Type B pancreatic cell (in vitro differentiated cells): ENCODE measurements around the gene GPRC5B. TPM values are rescaled to one million over a fixed set of nuclear protein-coding genes. Genes with fewer than 3 reads are reported as not detected.

Source experiments
- DNase-seq: peaks from one replicate; pipeline ENCODE4 v3.0.0; 2021; ENCODE audit warnings: mixed read lengths; ENCODE audit not compliant: unreplicated experiment; ENCODE audit errors: extremely low spot score
- H3K27ac Mint-ChIP-seq: 2 replicates; pipeline ENCODE4 v1.8.0; 2021; ENCODE audit warnings: mild to moderate bottlenecking, mixed read lengths
- H3K27me3 Mint-ChIP-seq: 2 replicates; pipeline ENCODE4 v1.8.0; 2021; ENCODE audit warnings: mixed read lengths
- H3K36me3 Mint-ChIP-seq: 2 replicates; pipeline ENCODE4 v1.8.0; 2021; ENCODE audit warnings: mixed read lengths
- H3K4me1 Mint-ChIP-seq: one replicate; pipeline ENCODE4 v1.8.0; 2021; ENCODE audit warnings: mixed read lengths; ENCODE audit not compliant: unreplicated experiment
- H3K4me3 Mint-ChIP-seq: 2 replicates; pipeline ENCODE4 v1.8.0; 2021; ENCODE audit warnings: mild to moderate bottlenecking, mixed read lengths
- H3K9me3 Mint-ChIP-seq: 2 replicates; pipeline ENCODE4 v1.8.0; 2021; ENCODE audit warnings: mixed read lengths
- CTCF ChIP-seq: fragments of 200-600 bp; sonication (generic); conservative IDR thresholded peaks from 2 replicates; pipeline ENCODE4 v1.5.0; 2021; ENCODE audit warnings: antibody characterized with exemption, mild to moderate bottlenecking
- total RNA-seq: library from RNA; stranded (reverse); gene quantifications from 2 replicates; pipeline ENCODE4 v1.2.1, GENCODE V29; 2021; ENCODE audit warnings: low replicate concordance

The GPRC5B gene
- total RNA-seq, 1 donor from 2014 or later: 53.8 TPM

- Mint-ChIP-seq H3K27me3 (peaks cover 14% of the 10 kb centered on the region), H3K27ac (peak overlapping the region; percentile 50), H3K4me1 (peaks cover 6% of the 10 kb centered on the region), H3K36me3 (no peaks in the 10 kb centered on the region), H3K9me3 (no peaks in the 10 kb centered on the region), H3K4me3 (no peak overlapping the region)
- TF ChIP-seq CTCF: peak; percentile 99
- DNase-seq: peak; percentile 79
These were observed 22.7 kb upstream of the GPRC5B start for GRCh38 chr16:19907161-19907992.

DNA sequence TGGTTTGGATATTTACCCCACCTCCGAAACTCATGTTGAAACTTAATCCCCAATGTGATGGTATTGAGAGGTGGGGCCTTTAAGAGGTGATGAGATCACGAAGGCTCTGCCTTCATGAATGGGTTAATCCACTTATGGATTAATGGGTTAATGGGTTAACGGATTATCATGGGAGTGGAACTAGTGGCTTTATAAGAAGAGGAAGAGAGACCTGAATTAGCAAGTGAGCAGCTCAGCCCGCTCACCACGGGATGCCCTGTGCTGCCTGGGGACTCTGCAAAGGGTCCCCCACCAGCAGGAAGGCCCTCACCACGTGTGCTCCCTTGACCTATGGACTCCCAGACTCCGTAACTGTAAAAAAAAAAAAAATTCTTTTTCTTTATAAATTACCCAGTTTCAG, 16.5 kb upstream of the GPRC5B start:
- no peaks in the 10 kb centered on the region for H3K9me3 Mint-ChIP-seq
- H3K4me3 Mint-ChIP-seq: no peak overlapping the region
- H3K4me1 Mint-ChIP-seq: peaks cover 6% of the 10 kb centered on the region
- no peak for DNase-seq
- TF ChIP-seq CTCF: no peak
- H3K36me3 Mint-ChIP-seq: no peaks in the 10 kb centered on the region
- no peak overlapping the region for H3K27ac Mint-ChIP-seq
- peaks cover 10% of the 10 kb centered on the region for H3K27me3 Mint-ChIP-seq

DNA sequence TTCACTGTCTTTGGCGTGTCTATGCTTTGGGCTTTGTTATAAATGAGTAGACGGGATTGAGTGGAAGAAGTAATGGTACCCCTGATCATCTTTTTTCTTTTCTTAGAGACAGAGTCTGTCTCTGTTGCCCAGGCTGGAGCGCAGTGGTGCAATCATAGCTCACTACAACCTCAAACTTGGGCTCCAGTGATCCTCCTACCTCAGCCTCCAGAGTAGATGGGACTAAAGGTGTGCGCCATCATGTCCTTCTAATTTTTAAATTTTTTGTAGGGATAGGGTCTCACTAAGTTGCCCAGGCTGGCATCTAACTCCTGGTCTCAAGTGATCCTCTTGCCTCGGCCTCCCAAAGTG, 14.9 kb upstream of the GPRC5B start:
- Mint-ChIP-seq H3K4me1 (peaks cover 6% of the 10 kb centered on the region), H3K4me3 (no peak overlapping the region), H3K36me3 (no peaks in the 10 kb centered on the region), H3K27ac (no peak overlapping the region), H3K9me3 (no peaks in the 10 kb centered on the region), H3K27me3 (peaks cover 7% of the 10 kb centered on the region)
- DNase-seq: no peak
- TF ChIP-seq CTCF: no peak

DNA sequence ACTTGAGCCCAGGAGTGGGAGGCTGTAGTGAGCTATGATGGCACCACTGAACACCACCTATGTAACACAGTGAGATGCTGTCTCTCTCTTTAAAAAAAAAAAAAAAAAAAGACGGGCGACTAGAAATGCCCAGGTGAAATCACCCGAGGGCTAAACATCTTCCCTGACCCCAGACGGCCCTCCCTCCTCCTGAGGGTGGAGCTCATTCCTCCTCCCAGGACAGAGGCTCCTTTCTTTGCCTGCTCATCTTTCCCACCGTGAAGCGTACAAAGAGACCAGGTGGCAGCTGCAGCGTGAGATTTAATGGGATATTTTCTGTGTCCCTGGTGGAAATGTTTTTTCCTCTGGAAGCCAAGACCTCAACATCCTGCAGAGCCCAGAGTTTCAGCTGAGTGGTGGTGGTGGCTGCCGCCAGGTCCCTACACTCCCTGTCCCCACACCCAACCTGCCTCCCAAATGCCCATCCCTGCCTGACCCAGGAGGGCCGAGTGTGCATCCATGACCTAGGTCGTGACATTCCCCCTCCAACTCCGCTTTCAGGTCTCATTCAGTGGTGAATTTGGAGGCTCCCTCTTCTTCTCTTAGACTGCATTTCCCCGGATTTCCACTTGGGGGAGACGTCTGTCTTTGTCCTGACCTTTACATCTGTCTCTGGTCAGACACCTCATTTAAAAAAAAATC, 14.4 kb upstream of the GPRC5B start:
- Mint-ChIP-seq H3K27ac (no peak overlapping the region), H3K9me3 (no peaks in the 10 kb centered on the region), H3K36me3 (no peaks in the 10 kb centered on the region), H3K4me3 (peak overlapping the region; percentile 11), H3K27me3 (peaks cover 7% of the 10 kb centered on the region), H3K4me1 (peaks cover 6% of the 10 kb centered on the region)
- TF ChIP-seq CTCF: peak; percentile 82
- DNase-seq: no peak

- H3K27ac Mint-ChIP-seq: no peak overlapping the region
- DNase-seq: no peak
- peaks cover 6% of the 10 kb centered on the region for H3K4me1 Mint-ChIP-seq
- TF ChIP-seq CTCF: no peak
- H3K9me3 Mint-ChIP-seq: no peaks in the 10 kb centered on the region
- H3K4me3 Mint-ChIP-seq: no peak overlapping the region
- peaks cover 7% of the 10 kb centered on the region for H3K27me3 Mint-ChIP-seq
- H3K36me3 Mint-ChIP-seq: no peaks in the 10 kb centered on the region
These were observed 13.5 kb upstream of the GPRC5B start for GRCh38 chr16:19898166-19898565.
